GM23248 (cell line): ENCODE measurements around the gene FAM89B.

Source experiments
- EZH2 ChIP-seq: fragments of 200-600 bp; sonication (generic); IDR thresholded peaks from 2 replicates; pipeline ENCODE4 v1.6.1; 2018; ENCODE audit warnings: antibody characterized with exemption, mild to moderate bottlenecking; ENCODE audit not compliant: insufficient read depth, poor library complexity, severe bottlenecking
- EZH2phosphoT487 ChIP-seq: fragments of 200-600 bp; sonication (generic); IDR thresholded peaks from 2 replicates; pipeline ENCODE4 v1.6.1; 2018; ENCODE audit warnings: antibody characterized with exemption, moderate library complexity, mild to moderate bottlenecking, low read depth; ENCODE audit not compliant: insufficient read depth

- TF ChIP-seq EZH2 = no peak
- no peak for TF ChIP-seq EZH2phosphoT487
Measured at GRCh38 chr11:65616575-65617001, 44.2 kb downstream of the FAM89B start.
